GM18520 (cell line): ENCODE measurements around the gene CA12.

Experiments used
- ATAC-seq: cut with Tn5 transposase; IDR thresholded peaks from one replicate; pipeline ENCODE4 v1.9.1; 2021; ENCODE audit not compliant: unreplicated experiment

The CA12 gene

GRCh38 chr15:63402498-63403253 is 21.0 kb upstream of the CA12 start:
- no peak for ATAC-seq

- no peak for ATAC-seq
Observed at GRCh38 chr15:63401714-63402497, 20.3 kb upstream of the CA12 start.

DNA sequence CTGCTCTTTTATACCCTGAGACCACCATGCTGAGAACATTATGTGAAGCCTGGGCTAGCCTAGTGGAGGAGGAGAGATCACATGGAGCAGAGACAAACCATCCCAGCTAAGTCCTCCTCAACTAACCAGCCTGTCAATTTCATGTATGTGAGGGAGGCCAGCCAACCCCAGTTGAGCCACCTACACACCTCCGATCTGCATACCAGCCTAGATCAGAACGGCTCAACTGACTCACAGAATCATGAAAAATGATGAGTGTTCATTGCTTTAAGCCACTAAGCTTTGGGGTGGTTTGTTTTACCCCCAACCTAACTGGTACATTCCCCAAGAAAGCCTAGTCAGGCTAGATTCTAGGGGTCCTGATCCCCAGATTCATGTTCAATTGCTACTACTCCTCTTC is 19.4 kb upstream of the CA12 start:
- no peak for ATAC-seq

- no peak for ATAC-seq
Observed at GRCh38 chr15:63398456-63398855, 16.8 kb upstream of the CA12 start.

GRCh38 chr15:63396152-63396928 is 14.7 kb upstream of the CA12 start:
- ATAC-seq, result no peak

DNA sequence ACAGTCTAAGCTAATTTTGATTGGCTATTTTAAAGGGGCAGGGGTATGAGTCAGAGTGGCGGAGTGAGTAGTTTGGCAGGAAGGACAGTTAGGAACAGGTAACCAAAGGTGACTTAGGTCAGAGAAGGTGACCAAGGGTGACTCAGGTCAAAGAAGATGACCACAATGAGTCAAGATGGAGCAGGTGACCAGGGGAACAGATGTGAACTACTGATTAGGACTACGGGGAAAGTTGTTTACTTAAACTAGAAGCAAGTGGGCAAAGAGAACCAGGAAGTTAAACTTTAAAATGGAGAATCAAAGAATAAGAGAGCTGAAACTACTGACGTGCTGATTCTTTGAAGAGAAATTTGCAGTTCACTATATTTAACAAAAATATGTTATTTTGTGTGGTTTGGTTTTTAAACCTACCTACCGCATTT is 14.1 kb upstream of the CA12 start:
- ATAC-seq, result no peak

DNA sequence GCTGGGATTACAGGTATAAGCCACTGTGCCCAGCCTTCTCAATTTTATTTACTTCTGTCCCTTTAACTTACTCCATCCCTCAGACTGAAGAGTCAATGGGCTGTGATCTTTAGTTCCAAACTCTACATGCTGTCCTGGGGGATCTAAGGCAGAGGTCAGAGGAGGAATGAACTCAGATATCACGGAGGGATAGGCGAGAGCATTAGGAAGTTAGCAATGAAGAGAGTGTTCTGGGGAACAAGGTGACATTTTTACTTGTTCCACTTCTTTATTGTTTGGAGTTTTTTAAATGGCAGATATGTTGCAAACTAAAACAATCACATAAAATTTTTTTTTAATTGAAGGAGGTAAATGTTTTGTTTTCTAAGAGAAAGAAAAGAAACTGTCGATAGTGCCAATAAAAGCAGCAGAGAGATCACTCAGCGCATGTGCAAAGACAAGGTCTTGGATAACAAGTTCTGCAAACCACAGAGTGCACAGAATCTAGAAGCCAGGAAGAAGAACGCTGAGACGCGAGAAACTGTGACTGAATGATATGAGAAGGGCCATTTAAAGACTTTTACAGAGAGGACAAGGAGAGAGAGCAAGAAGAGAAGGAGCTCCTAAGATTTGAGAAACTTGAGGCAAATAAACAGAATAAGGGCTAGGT is 10.8 kb upstream of the CA12 start:
- no peak for ATAC-seq

DNA sequence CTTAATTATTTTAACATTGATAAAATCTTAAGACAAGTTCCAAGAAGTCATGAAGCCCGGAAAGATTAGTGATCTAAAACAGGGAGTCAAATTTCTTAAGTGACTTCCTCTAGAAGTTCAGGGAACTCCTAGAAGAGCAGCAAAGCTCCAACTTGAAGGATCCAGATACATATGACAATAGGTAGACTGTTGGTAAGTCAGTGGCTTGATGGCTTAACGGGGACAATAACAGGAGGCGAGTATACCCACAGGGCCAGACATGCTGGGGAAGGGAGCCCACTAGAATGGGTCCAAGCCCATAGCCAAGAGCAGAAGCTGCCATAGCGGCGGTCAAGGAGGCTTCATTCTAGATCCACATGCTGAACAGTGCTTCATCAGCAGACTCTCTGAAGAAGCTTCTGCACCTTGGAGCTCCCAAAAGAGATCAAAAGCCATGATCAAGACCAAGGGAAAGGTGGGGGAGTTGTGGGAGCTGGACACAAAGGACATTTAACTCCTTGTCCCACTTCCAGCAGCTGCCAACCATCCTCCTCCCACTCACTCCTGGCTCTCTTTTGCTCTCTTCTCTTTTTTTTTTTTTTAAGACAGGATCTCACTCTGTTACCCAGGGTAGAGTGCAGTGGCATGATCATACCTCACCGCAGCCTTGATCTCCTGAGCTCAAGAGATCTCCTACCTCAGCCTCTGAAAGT is 10.2 kb upstream of the CA12 start:
- no peak for ATAC-seq

DNA sequence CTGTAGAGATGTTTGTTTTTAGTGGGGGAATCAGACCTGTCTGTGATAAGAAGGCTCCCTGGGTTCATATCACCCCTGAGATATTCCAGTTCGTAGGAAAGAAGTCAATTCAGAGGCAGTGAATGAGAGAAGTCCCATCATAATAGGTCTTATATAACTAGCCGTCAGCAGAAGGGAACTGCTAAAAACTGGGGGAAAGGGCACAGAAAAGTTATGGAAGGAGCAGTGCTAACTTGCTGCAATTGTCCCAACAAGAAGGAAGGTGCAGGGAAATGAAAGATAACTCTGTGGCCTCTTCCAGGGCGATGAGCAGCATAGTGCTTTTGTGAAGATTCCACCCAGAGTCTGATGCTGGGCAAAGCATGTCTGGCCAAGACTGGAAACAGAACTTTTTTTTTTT is 9.0 kb upstream of the CA12 start:
- ATAC-seq, result no peak

DNA sequence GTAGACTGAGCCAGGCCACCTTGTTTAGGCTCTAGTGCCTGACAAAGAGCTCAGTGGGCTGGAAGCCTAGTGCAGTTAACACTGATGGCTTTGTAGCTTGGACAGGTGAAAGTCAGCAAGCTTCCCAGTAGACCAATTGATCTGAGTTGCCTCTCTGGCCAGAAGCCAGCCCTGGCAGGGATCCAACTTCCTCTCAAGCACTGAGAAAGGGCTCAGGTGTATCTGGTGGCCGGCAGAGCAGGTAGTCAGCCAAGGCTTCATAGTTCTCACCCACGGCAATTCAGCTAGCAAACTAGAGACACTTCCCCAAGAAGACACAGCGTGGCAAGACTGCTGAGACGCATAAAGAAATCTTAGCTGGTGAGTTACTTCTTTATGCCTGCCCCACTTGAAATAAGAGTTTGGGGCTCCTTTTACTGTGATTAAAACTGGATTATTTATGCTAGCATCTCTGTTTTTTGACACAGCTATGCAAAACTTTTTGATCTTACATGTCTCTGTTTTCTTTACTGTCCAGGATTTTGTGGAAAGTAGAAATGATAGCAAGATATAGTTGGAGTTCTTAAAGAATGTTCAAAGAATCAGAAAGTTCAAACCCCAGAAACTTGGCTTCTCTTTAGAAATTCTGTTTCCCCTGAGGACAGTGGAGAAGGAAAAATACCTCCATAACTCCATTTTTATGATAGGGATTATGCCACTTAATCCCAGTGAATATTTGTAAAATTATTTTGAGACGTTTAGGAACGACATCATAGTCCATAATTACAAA is 8.4 kb upstream of the CA12 start:
- ATAC-seq, result no peak

GRCh38 chr15:63388511-63388910 is 6.9 kb upstream of the CA12 start:
- no peak for ATAC-seq

GRCh38 chr15:63387748-63388493 is 6.3 kb upstream of the CA12 start:
- ATAC-seq, result no peak

DNA sequence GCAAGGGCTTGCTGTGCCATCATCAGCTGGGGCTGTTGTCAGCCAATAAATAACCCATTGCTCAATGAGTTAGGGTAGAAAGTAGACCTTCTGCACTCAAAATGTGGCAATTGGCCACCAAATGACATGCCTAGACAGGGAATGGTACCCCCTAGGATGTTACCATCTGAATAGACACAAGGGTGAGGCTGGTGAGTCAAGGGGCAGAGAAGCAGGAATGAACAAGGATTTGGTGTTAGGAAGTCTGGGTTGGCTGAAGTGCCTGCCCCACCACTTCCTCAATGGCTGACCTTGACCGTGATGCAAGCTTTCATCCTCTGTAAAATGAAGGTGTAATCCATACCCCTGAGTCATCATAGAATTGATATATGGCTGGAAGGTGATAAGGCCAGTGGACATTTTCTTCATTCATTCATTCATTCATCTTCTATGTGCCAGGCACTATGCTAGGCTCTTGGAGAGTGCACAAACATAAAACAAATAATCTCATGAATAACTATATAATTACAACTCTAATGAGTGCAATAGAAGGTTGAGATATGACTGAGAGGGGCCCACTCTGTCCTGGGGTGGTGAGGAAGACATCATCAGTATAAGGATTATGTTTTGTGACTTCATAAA is 4.4 kb upstream of the CA12 start:
- no peak for ATAC-seq

GRCh38 chr15:63384906-63385305 is 3.3 kb upstream of the CA12 start:
- ATAC-seq, result no peak

DNA sequence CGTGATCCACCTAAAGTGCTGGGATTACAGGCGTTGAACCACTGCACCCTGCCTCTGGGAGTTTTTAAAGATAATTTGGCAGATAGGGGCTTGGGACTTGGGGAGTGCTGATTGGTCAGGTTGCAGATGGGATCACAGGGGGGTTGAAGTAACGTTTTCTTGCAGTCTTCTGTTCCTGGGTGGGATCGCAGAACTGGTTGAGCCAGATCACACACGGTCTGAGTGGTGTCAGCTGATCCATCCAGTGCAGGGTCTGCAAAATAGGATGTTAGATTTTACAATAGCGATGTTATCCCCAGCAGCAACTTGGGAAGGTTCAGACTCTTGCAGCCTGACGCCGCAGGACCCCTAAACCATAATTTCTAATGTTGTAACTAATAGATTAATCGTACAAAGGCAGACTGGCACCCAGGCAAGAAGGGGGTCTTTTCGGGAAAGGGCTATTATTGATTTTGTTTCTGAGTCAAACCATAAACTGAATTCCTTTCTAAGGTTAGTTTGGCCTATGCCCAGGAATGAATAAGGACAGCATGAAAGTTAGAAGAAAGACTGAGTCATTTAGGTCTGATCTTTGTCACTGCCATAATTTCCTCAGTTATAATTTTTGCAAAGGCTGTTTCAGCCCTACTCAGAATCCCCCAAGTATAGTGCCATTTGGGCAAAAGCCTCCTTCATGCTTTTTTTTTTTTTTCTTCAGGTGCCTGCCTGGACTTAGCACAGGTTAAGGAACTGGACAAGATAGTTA is 1.5 kb upstream of the CA12 start:
- ATAC-seq, result no peak

GRCh38 chr15:63380808-63381282 is 801 bp downstream of the CA12 start:
- no peak for ATAC-seq

DNA sequence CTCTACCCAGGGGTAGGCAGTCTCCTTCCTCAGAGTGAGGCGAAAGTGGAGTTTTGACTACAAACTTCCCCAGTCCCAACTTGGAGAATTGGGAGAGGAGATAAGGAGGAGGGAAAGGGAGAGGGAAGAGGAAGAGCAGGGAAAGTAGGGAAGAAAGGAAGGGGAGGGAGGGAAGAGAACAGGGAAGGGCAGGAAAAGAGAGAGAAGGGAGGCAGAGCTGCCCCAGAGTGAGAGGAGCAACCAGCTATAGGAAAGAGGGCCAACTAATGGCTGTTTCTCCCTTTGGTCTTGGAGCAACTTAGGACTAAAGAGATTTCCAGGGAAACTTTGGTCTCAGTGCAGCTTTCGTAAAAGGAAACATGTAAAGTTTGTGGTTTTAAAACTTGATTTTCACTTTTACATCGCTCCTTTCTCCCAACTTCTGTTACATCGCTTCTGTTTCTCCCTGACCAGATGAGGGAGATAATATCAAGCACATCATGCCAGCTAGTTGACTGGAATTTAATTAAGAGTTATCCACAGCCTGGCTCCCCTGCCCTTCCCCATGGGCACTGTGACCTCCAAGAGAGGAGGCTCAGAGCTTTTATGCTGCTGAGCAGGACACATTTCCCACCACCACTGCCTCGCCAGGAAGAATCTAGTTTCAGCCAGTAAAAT is 1.4 kb downstream of the CA12 start:
- no peak for ATAC-seq
